ENCODE data around the gene NOXA1. TPM values are rescaled to one million over a fixed set of nuclear protein-coding genes. Genes with fewer than 3 reads are reported as not detected.

Gene NOXA1
- total RNA-seq, 6 donors from 2014 or later: 3.3 to 34.6 (median 11.7) TPM

DNA sequence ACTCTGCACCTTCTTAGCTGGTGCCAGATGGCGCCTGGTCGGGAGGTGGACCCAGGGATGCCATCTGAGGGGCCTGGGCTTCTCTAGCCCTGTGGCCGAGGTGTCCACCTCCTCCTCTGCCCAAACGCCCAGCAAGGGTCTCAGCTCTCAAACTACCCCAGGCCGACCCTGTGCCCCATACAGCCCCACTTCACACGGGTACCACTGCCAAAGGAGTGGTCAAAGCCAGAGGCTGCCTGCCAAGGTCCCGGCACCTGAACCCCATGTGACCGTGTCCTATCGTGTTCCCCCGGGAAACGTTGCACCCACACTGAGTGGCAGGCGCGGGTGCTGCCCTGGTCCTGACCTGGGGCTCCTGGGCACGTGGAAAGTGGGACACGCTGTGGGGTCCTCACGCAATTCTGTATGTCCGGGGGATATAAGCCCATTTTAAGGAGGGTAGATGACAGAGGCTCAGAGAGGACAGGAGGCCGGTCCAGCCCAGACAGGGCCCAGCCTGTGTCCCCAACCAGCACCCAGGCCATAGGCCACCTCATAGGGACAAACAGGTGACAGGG, 16.0 kb downstream of the NOXA1 start:
- H3K9me3 ChIP-seq: no peaks in the 10 kb centered on the region
- peaks cover 0 to 8% (median 2%) of the 10 kb centered on the region in 4 donors for H3K27me3 ChIP-seq
- 67 to 75% methylated on average over 13 to 17 of the region's 18 CpGs for WGBS, 2 donors
- DNase-seq (no peak), ATAC-seq (ENCODE audit: low FRiP score in 2 of 2) (no peak)
- peaks cover 4 to 16% (median 12%) of the 10 kb centered on the region in 4 donors for H3K4me1 ChIP-seq
- no peak overlapping the region for H3K4me3 ChIP-seq
- no peaks in the 10 kb centered on the region for H3K36me3 ChIP-seq
- no peak overlapping the region for H3K27ac ChIP-seq
- TF ChIP-seq EP300 (IDR thresholded peaks at IDR 0.05) (no peak), CTCF (IDR thresholded peaks at IDR 0.05) (no peak), POLR2A (IDR thresholded peaks at IDR 0.05) (no peak), POLR2AphosphoS5 (IDR thresholded peaks at IDR 0.05) (no peak)

DNA sequence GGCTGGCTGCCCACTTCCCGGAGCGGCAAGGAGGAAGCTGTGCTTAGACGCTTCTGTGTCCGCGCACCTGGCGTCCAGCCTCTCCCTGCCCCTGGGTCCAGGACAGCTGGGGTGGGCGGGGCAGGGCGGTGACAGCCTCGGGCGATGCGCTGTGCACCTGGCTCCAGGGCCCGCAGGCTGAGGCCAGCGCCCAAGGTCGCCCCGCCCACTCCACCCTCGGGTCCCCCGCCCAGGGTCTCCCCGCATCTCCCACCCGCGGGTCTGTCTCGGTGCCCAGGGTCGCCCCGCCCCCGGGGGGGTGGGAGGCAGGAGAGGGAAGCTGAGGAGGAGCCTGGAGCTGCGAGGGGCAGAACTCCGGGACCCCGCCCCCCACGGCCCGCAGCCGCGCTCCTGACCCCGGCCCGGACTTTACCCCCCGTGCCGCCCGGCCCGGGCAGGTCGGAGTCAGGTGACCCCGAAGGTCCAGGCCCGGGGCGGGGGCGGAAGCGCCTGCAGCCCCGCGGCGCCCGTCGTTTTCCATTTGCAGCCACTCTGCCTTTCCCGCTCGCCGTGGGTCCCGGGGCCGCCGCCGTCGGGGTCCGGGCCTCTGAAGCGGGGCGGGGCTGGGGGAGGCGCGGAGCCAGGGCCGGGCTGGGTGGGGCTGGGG, 18.2 kb downstream of the NOXA1 start, which contains the start of gene ENTPD8:
Gene ENTPD8 (minus strand): TSS at position 69 of the 646 bp plus-strand sequence. CDS start 3,072 bp downstream, outside the sequence.
- Histone ChIP-seq H3K27ac (no peak within 1 kb of the TSS), H3K9me3 (no peaks in the 10 kb centered on the region), H3K36me3 (no peaks in the 10 kb centered on the region), H3K27me3 (peaks cover 0 to 8% (median 2%) of the 10 kb centered on the region in 4 donors), H3K4me3 (peak within 1 kb of the TSS; percentile 5 to 52 (median 43)), H3K4me1 (peaks cover 10 to 20% (median 17%) of the 10 kb centered on the region in 4 donors)
- ATAC-seq (ENCODE audit: low FRiP score in 2 of 2) (peak; percentile 7 to 11), DNase-seq (peak; percentile 51 to 90)
- TF ChIP-seq EP300 (IDR thresholded peaks at IDR 0.05): no peak
- TF ChIP-seq POLR2A (IDR thresholded peaks at IDR 0.05): no peak
- 0% methylated on average over 3 to 7 of the region's 62 CpGs for WGBS, 2 donors

GRCh38 chr9:137441935-137442321, 18.7 kb downstream of the NOXA1 start:
- Histone ChIP-seq H3K27me3 (peaks cover 0 to 8% (median 2%) of the 10 kb centered on the region in 4 donors), H3K36me3 (no peaks in the 10 kb centered on the region), H3K27ac (no peak overlapping the region), H3K4me3 (peak overlapping the region in 3 of 4 donors; percentile 35 to 52 (median 51)), H3K9me3 (no peaks in the 10 kb centered on the region), H3K4me1 (peaks cover 10 to 20% (median 17%) of the 10 kb centered on the region in 4 donors)
- ATAC-seq (ENCODE audit: low FRiP score in 2 of 2): no peak
- TF ChIP-seq CTCF (IDR thresholded peaks at IDR 0.05) (no peak), EP300 (IDR thresholded peaks at IDR 0.05) (no peak), POLR2A (IDR thresholded peaks at IDR 0.05) (no peak), POLR2AphosphoS5 (IDR thresholded peaks at IDR 0.05) (no peak)
- DNase-seq: no peak
- WGBS, 2 donors: 11 to 35% methylated on average over 5 to 7 of the region's 7 CpGs

DNA sequence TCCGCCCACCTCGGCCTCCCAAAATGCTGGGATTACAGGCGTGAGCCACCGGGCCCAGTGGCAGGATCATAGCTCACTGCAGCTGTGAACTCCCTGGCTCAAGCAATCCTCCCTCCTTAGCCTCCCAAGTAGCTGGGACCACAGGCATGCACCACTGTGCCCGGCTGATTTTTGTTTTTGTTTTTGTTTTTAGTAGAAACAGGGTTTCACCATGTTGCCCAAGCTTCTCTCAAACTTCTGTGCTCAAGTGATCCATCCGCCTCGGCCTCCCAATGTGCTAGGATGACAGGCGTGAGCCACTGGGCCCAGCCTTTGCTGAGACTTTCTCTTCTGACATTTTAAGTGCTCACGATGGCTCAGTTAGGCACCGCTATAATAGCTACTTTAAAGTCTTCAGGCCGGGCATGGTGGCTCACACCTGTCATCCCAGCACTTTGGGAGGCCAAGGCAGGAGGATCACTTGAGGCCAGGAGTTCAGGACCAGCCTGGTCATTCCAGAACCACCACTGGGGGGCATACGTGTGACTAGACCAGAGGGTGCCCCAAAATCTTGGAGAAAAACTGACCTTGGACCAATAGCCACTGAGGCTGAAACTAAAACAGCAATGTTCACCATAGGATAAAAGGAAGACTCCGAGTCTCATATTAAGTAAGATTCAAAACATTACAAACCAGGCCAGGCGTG, 21.1 kb downstream of the NOXA1 start:
- WGBS, 2 donors: 88% methylated on average over 14 of the region's 14 CpGs
- no peak for TF ChIP-seq POLR2AphosphoS5 (IDR thresholded peaks at IDR 0.05)
- TF ChIP-seq CTCF (IDR thresholded peaks at IDR 0.05): no peak
- no peak for TF ChIP-seq POLR2A (IDR thresholded peaks at IDR 0.05)
- H3K27me3 ChIP-seq: peaks cover 0 to 8% (median 2%) of the 10 kb centered on the region in 4 donors
- DNase-seq (no peak), ATAC-seq (ENCODE audit: low FRiP score in 2 of 2) (no peak)
- H3K27ac ChIP-seq: no peak overlapping the region
- H3K36me3 ChIP-seq: peaks cover 0 to 8% (median 4%) of the 10 kb centered on the region in 4 donors
- H3K4me3 ChIP-seq: no peak overlapping the region
- H3K4me1 ChIP-seq: peaks cover 10 to 20% (median 17%) of the 10 kb centered on the region in 4 donors
- H3K9me3 ChIP-seq: no peaks in the 10 kb centered on the region

DNA sequence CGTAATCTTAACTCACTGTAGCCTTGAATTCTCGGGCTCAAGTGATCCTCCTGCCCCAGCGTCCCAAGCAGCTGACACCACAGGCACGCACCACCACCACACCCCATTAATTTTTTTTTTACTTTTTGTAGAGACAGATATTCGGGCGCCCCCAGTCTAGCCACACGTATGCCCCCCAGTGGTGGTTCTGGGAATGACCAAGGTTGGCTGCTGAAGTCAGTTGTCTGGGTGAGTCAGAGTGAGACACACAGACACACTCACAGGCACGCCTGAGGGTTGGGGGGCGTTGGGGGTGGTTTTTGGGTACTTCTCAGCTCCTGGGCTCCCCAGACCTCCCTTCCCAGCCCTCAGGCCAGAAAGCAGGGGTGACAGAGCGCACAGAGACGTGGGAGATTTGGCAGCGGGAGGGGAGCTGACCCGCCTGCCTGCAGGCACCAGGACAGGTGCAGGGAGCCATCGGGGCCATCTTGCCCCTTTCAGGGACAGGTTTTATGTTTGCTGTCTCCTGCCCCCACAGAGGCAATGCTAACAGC, 22.1 kb downstream of the NOXA1 start:
- no peaks in the 10 kb centered on the region for H3K9me3 ChIP-seq
- 21 to 22% methylated on average over 9 to 14 of the region's 14 CpGs for WGBS, 2 donors

More for the DNA sequence above, 22.1 kb downstream of the NOXA1 start:
- Histone ChIP-seq H3K4me3 (no peak overlapping the region), H3K4me1 (peaks cover 10 to 20% (median 17%) of the 10 kb centered on the region in 4 donors), H3K27me3 (peaks cover 0 to 8% (median 2%) of the 10 kb centered on the region in 4 donors), H3K27ac (no peak overlapping the region), H3K36me3 (peaks cover 0 to 17% (median 9%) of the 10 kb centered on the region in 4 donors)
- TF ChIP-seq POLR2A (IDR thresholded peaks at IDR 0.05) (no peak), CTCF (IDR thresholded peaks at IDR 0.05) (peak; percentile 77 to 90 (median 84))
- DNase-seq: peak in 1 of 2 donors; percentile 80
- ATAC-seq (ENCODE audit: low FRiP score in 2 of 2): peak; percentile 84 to 91
